H1 (cell line): Measurements from ENCODE around the gene RRAS. TPM values are rescaled to one million over a fixed set of nuclear protein-coding genes. Genes with fewer than 3 reads are reported as not detected.
A peak's percentile ranks its signal among the peaks of the same experiment; 100 is the strongest.

Source experiments
- CTCF ChIA-PET: fragments of 300-600 bp; sonication (Branson Sonifier 250); formaldehyde crosslinking; loops from one replicate; lab custom pipeline; 2021; ENCODE audit not compliant: partially characterized antibody; lab: Charles Lee
- POLR2A ChIA-PET: fragments of 300-600 bp; sonication (Branson Sonifier 250); formaldehyde crosslinking; loops from one replicate; lab custom pipeline; 2021; ENCODE audit warnings: inconsistent platforms; ENCODE audit not compliant: partially characterized antibody; lab: Charles Lee
- DNase-seq, 2 experiments: peaks; one replicate each; pipeline versions ENCODE4 v3.0.0 to v3.0.0-alpha.2; 2010 to 2022; ENCODE audit warnings: low spot score in 2 of 2, low read depth in 1 of 2, mixed read lengths in 1 of 2
- FAIRE-seq: peaks from 2 replicates; lab custom pipeline; 2011; peaks lifted over from hg19 to GRCh38; lab: Jason Lieb, UNC
- H2AFZ ChIP-seq: 2 replicates; pipeline ENCODE4 v1.8.1; 2012; ENCODE audit warnings: low read length, inconsistent platforms
- H2AK5ac ChIP-seq: 2 replicates; pipeline ENCODE4 v1.6.1; 2013; ENCODE audit warnings: low read depth, low read length
- H2BK120ac ChIP-seq: replicated peaks from 2 replicates; pipeline ENCODE3; 2013; ENCODE audit warnings: low read depth, low read length, inconsistent platforms
- H2BK12ac ChIP-seq: 2 replicates; pipeline ENCODE4 v1.6.1; 2013; ENCODE audit warnings: low read depth, low read length
- H2BK15ac ChIP-seq: 2 replicates; pipeline ENCODE4 v1.6.1; 2013; ENCODE audit warnings: low read length
- H2BK20ac ChIP-seq: 2 replicates; pipeline ENCODE4 v1.6.1; 2013; ENCODE audit warnings: low read length
- H2BK5ac ChIP-seq: 2 replicates; pipeline ENCODE4 v1.6.1; 2013; ENCODE audit warnings: low read depth, low read length
- H3K14ac ChIP-seq: 2 replicates; pipeline ENCODE4 v1.6.1; 2013; ENCODE audit warnings: inconsistent platforms; ENCODE audit not compliant: insufficient read length
- H3K18ac ChIP-seq: 2 replicates; pipeline ENCODE4 v1.6.1; 2013; ENCODE audit warnings: low read length; ENCODE audit errors: extremely low read depth
- H3K23ac ChIP-seq: 2 replicates; pipeline ENCODE4 v1.6.1; 2013; ENCODE audit warnings: inconsistent platforms; ENCODE audit not compliant: insufficient read length
- H3K23me2 ChIP-seq: 2 replicates; pipeline ENCODE4 v1.6.1; 2013; ENCODE audit warnings: low read depth, low read length
- H3K27ac ChIP-seq: 2 replicates; pipeline ENCODE4 v1.6.1; 2011; ENCODE audit warnings: low read depth, low read length, inconsistent platforms
- H3K27me3 ChIP-seq, 4 experiments: replicated peaks in 1 of 4; 1 replicate in 1 of 4; 2 replicates in 3 of 4; pipeline versions ENCODE4 v1.6.1 to v1.8.1; 2011 to 2013; ENCODE audit warnings: low read length in 3 of 4, mild to moderate bottlenecking in 3 of 4, inconsistent platforms in 2 of 4, mixed read lengths in 2 of 4, moderate library complexity in 1 of 4; ENCODE audit not compliant: control insufficient read depth in 3 of 4, insufficient read depth in 3 of 4; ENCODE audit errors: extremely low read depth in 1 of 4
- H3K36me3 ChIP-seq, 4 experiments: 2 replicates each; pipeline versions ENCODE4 v1.6.1 to v1.8.1; 2011 to 2013; ENCODE audit warnings: mild to moderate bottlenecking in 4 of 4, low read length in 3 of 4, moderate library complexity in 2 of 4, control low read depth in 1 of 4, inconsistent platforms in 1 of 4; ENCODE audit not compliant: insufficient read depth in 4 of 4, control insufficient read depth in 2 of 4
- H3K4ac ChIP-seq: replicated peaks from 2 replicates; pipeline ENCODE3; 2013; ENCODE audit warnings: low read length, low read depth, mixed read lengths, inconsistent platforms; ENCODE audit not compliant: insufficient read length
- H3K4me1 ChIP-seq, 4 experiments: replicated peaks in 1 of 4; 1 replicate in 1 of 4; 2 replicates in 3 of 4; pipeline versions ENCODE4 v1.6.1 to v1.8.1; 2011 to 2013; ENCODE audit warnings: low read length in 3 of 4, inconsistent platforms in 2 of 4, mixed read lengths in 1 of 4; ENCODE audit not compliant: insufficient read depth in 4 of 4, control insufficient read depth in 3 of 4
- H3K4me2 ChIP-seq, 2 experiments: 2 replicates each; pipeline versions ENCODE4 v1.6.1 to v1.8.1; 2011 to 2013; ENCODE audit warnings: low read depth in 2 of 2, low read length in 2 of 2, control low read depth in 1 of 2, inconsistent platforms in 1 of 2, mild to moderate bottlenecking in 1 of 2; ENCODE audit not compliant: insufficient read depth in 1 of 2
- H3K4me3 ChIP-seq, 4 experiments: fragments of 200-600, 300-600 bp in 1 of 4; sonication (generic), shearing (Covaris generic), sonication (Bioruptor Twin) in 1 of 4; 2 replicates each; pipeline versions ENCODE4 v1.5.1 to v1.8.1; 2011 to 2016; ENCODE audit warnings: low read length in 4 of 4, low read depth in 3 of 4, control low read depth in 2 of 4, inconsistent platforms in 2 of 4, mild to moderate bottlenecking in 2 of 4, mixed read lengths in 1 of 4, moderate library complexity in 1 of 4; ENCODE audit not compliant: insufficient read depth in 2 of 4; ENCODE audit errors: extremely low read depth in 1 of 4
- H3K56ac ChIP-seq: replicated peaks from 2 replicates; pipeline ENCODE3; 2013; ENCODE audit warnings: low read depth, mild to moderate bottlenecking, mixed read lengths, low read length, inconsistent platforms; ENCODE audit not compliant: insufficient read length
- H3K79me1 ChIP-seq: 2 replicates; pipeline ENCODE4 v1.6.1; 2013; ENCODE audit warnings: low read depth, low read length, control low read depth
- H3K79me2 ChIP-seq, 2 experiments: 2 replicates each; pipeline versions ENCODE4 v1.6.1 to v1.8.1; 2012 to 2013; ENCODE audit warnings: low read length in 2 of 2, mild to moderate bottlenecking in 2 of 2, inconsistent platforms in 1 of 2; ENCODE audit not compliant: insufficient read depth in 2 of 2, control insufficient read depth in 1 of 2
- H3K9ac ChIP-seq, 4 experiments: replicated peaks in 1 of 4; 1 replicate in 1 of 4; 2 replicates in 3 of 4; pipeline versions ENCODE4 v1.6.1 to v1.8.1; 2011 to 2013; ENCODE audit warnings: low read depth in 3 of 4, low read length in 3 of 4, control low read depth in 2 of 4, mild to moderate bottlenecking in 2 of 4, moderate library complexity in 2 of 4, inconsistent platforms in 1 of 4; ENCODE audit errors: extremely low read depth in 1 of 4
- H3K9me3 ChIP-seq, 2 experiments: 2 replicates each; pipeline versions ENCODE4 v1.6.1 to v1.8.1; 2012 to 2013; ENCODE audit warnings: mild to moderate bottlenecking in 2 of 2, moderate library complexity in 2 of 2, control low read depth in 1 of 2, inconsistent platforms in 1 of 2, low read depth in 1 of 2, low read length in 1 of 2, mixed read lengths in 1 of 2; ENCODE audit not compliant: insufficient read depth in 2 of 2
- H4K20me1 ChIP-seq, 2 experiments: replicated peaks in 1 of 2; 2 replicates each; pipeline versions ENCODE3 to v1.8.1; 2011 to 2013; ENCODE audit warnings: inconsistent platforms in 2 of 2, low read length in 2 of 2, mild to moderate bottlenecking in 1 of 2; ENCODE audit not compliant: insufficient read depth in 2 of 2, control insufficient read depth in 1 of 2
- H4K5ac ChIP-seq: 2 replicates; pipeline ENCODE4 v1.6.1; 2013; ENCODE audit warnings: low read length, low read depth, mixed read lengths, inconsistent platforms; ENCODE audit not compliant: insufficient read length
- H4K8ac ChIP-seq: 2 replicates; pipeline ENCODE4 v1.8.0; 2013; ENCODE audit warnings: mild to moderate bottlenecking, moderate library complexity, low read length, inconsistent platforms; ENCODE audit not compliant: insufficient read depth; ENCODE audit errors: extremely low read depth
- H4K91ac ChIP-seq: replicated peaks from 2 replicates; pipeline ENCODE3; 2013; ENCODE audit warnings: low read length, mixed read lengths, inconsistent platforms; ENCODE audit not compliant: insufficient read length
- CEBPB ChIP-seq: IDR thresholded peaks from 2 replicates; pipeline ENCODE4 v1.6.1; 2012; ENCODE audit warnings: low read depth, low read length
- CTBP2 ChIP-seq: IDR thresholded peaks from 2 replicates; pipeline ENCODE4 v1.7.0; 2011; ENCODE audit warnings: borderline replicate concordance, mild to moderate bottlenecking, moderate library complexity, mixed read lengths, low read length; ENCODE audit not compliant: insufficient read depth, insufficient read length
- GABPA ChIP-seq: IDR thresholded peaks from 2 replicates; pipeline ENCODE4 v1.6.1; 2011; ENCODE audit warnings: mild to moderate bottlenecking, low read length, moderate library complexity, borderline replicate concordance; ENCODE audit not compliant: insufficient read depth
- HDAC2 ChIP-seq, 2 experiments: fragments of 300-600 bp in 1 of 2; sonication (generic) in 1 of 2; IDR thresholded peaks; 2 replicates each; pipeline ENCODE4 v1.6.1; 2011 to 2012; ENCODE audit warnings: low read depth in 2 of 2, low read length in 2 of 2, mild to moderate bottlenecking in 2 of 2, moderate library complexity in 2 of 2, borderline replicate concordance in 1 of 2, inconsistent platforms in 1 of 2
- KDM5A ChIP-seq: fragments of 200-600 bp; IDR thresholded peaks from 2 replicates; pipeline ENCODE4 v1.7.1; 2012; ENCODE audit warnings: mild to moderate bottlenecking, low read length, inconsistent platforms, mixed read lengths
- RAD21 ChIP-seq, 2 experiments: IDR thresholded peaks in 1 of 2; conservative IDR thresholded peaks in 1 of 2; 2 replicates each; pipeline ENCODE4 v1.6.1; 2011; ENCODE audit warnings: low read depth in 2 of 2, low read length in 2 of 2, improper control_type of control experiment in 1 of 2, inconsistent platforms in 1 of 2, mild to moderate bottlenecking in 1 of 2, moderate library complexity in 1 of 2
- SIN3A ChIP-seq, 2 experiments: IDR thresholded peaks in 1 of 2; conservative IDR thresholded peaks in 1 of 2; 2 replicates each; pipeline ENCODE4 v1.6.1; 2011 to 2012; ENCODE audit warnings: low read length in 2 of 2, improper control_type of control experiment in 1 of 2, low read depth in 1 of 2, mild to moderate bottlenecking in 1 of 2
- SIRT6 ChIP-seq: IDR thresholded peaks from one replicate; pipeline ENCODE4 v1.7.1; 2012; ENCODE audit warnings: low read length, inconsistent platforms
- TAF1 ChIP-seq: IDR thresholded peaks from 2 replicates; pipeline ENCODE4 v1.6.1; 2011; ENCODE audit warnings: mild to moderate bottlenecking, low read depth, low read length
- YY1 ChIP-seq: IDR thresholded peaks from 2 replicates; pipeline ENCODE4 v1.6.1; 2011; ENCODE audit warnings: low read depth, mild to moderate bottlenecking, low read length
- ZNF274 ChIP-seq: IDR thresholded peaks from 2 replicates; pipeline ENCODE4 v1.7.0; 2012; ENCODE audit warnings: low read length, borderline replicate concordance; ENCODE audit errors: extremely low read depth
- WGBS, 2 experiments: shearing (Covaris generic) in 1 of 2; methylation state at CpG; one replicate each; pipeline versions ENCODE4 v1.1.6 to v1.1.7; 2013 to 2015; ENCODE audit warnings: low lambda C conversion rate in 2 of 2, mixed read lengths in 2 of 2, inconsistent platforms in 1 of 2, low coverage in 1 of 2, missing lambda C conversion rate in 1 of 2; ENCODE audit not compliant: insufficient replicate concordance in 2 of 2, insufficient coverage in 1 of 2, insufficient read length in 1 of 2; ENCODE audit errors: extremely low coverage in 1 of 2, missing lambda C conversion rate in 1 of 2; 5-methylcytosine and 5-hydroxymethylcytosine counted together
- polyA plus RNA-seq, 7 experiments: library from polyadenylated mRNA; depleted of rRNA in 3 of 7; stranded (reverse) in 5 of 7; unstranded in 2 of 7; fragments of >200 nt in 5 of 7; fragments of 200-250 nt in 2 of 7; gene quantifications; 1 replicate in 5 of 7; 2 replicates in 1 of 7; 4 replicates in 1 of 7; pipeline versions ENCODE4 v1.2.1 to v1.2.3, GENCODE V29; 2011 to 2013; ENCODE audit warnings: missing spikeins in 2 of 7, mixed read lengths in 2 of 7
- total RNA-seq: library from RNA; stranded (reverse); fragmentation: NEBNext Ultra II Directional; extraction: Animal tissue kit (Norgen Biotek cat#: 25700); gene quantifications from 2 replicates; pipeline ENCODE4 v1.2.1, GENCODE V29; 2021

The RRAS gene
- total and polyA plus RNA-seq, 2 of the 8 experiments (the other 6 are each of a cell fraction or from before 2014, with no cell fraction given) = 17.7 to 49.1 TPM

GRCh38 chr19:49642492-49643035 is 2.6 kb upstream of the RRAS start:
- H3K23me2 ChIP-seq = peaks cover 7% of the 10 kb centered on the region
- H2BK15ac ChIP-seq = no peak overlapping the region
- H4K91ac ChIP-seq = no peak overlapping the region
- no peak overlapping the region for H2BK20ac ChIP-seq
- H3K56ac ChIP-seq = peak overlapping the region; percentile 74
- TF ChIP-seq TAF1 (0 out of 2 replicates have a peak, but pooled peaks have one; percentile 1), HDAC2 (IDR thresholded peaks at IDR 0.05; ENCODE audit: borderline replicate concordance in 1 of 2, low read depth in 2 of 2, low read length in 2 of 2) (no peak), GABPA (no peak), YY1 (no peak), SIN3A (conservative IDR thresholded peaks at IDR 0.05 in 1 of 2, IDR thresholded peaks at IDR 0.05 in 1 of 2; ENCODE audit: low read depth in 1 of 2, low read length in 2 of 2) (0 out of 4 replicates have a peak, but pooled peaks have one; percentile 17 to 23), KDM5A (0 out of 2 replicates have a peak, but pooled peaks have one; percentile 35), CTBP2 (no peak), RAD21 (IDR thresholded peaks at IDR 0.05 in 1 of 2, conservative IDR thresholded peaks at IDR 0.05 in 1 of 2; ENCODE audit: low read depth in 2 of 2, low read length in 2 of 2) (peak in 1 of 2 experiments; percentile 15; a peak in 1 of 4 replicates), ZNF274 (no peak), SIRT6 (no peak), CEBPB (no peak)
- peak overlapping the region; percentile 69 to 87 for H3K4me2 ChIP-seq
- peak overlapping the region; percentile 93 for H2BK5ac ChIP-seq
- H3K4me1 ChIP-seq = peaks cover 2 to 15% (median 11%) of the 10 kb centered on the region in 4 experiments
- no peak overlapping the region for H2AFZ ChIP-seq
- FAIRE-seq (no peak), DNase-seq (no peak)
- no peak overlapping the region for H3K14ac ChIP-seq
- 17% methylated on average over 5 of the region's 5 CpGs; no CpG with 5 or more reads in 1 of the 2 experiments for WGBS, 2 experiments
- POLR2A ChIA-PET = interaction anchor here (0.6 to 50.7 kb wide), 9 partner anchors 17 to 213 kb away, joined by 3 to 840 read pairs (median 6); partner anchors contain the start of genes BCL2L12, IRF3, PRMT1 and PRR12
- H3K9me3 ChIP-seq = no peaks in the 10 kb centered on the region
- H2BK12ac ChIP-seq = no peak overlapping the region
- H3K79me1 ChIP-seq = peaks cover 17% of the 10 kb centered on the region
- no peak overlapping the region for H2BK120ac ChIP-seq
- CTCF ChIA-PET = interaction anchor here (1.3 to 2.9 kb wide), 7 partner anchors 15 to 588 kb away, joined by 3 to 14 read pairs (median 5); partner anchors contain the start of genes BCL2L12 and IRF3
- H3K9ac ChIP-seq = peak overlapping the region; percentile 90 to 99 (median 92)
- peak overlapping the region; percentile 85 to 100 (median 97) for H3K4me3 ChIP-seq
- H3K18ac ChIP-seq = peak overlapping the region; percentile 60
- H3K36me3 ChIP-seq = peaks cover 0 to 12% (median 9%) of the 10 kb centered on the region in 4 experiments; a peak in 5 of 8 replicates
- no peak overlapping the region for H3K23ac ChIP-seq
- peak overlapping the region; percentile 81; the same call in 1 of the 2 replicates for H4K8ac ChIP-seq
- H3K27ac ChIP-seq = peak overlapping the region; percentile 91
- H2AK5ac ChIP-seq = peak overlapping the region; percentile 90; the same call in 1 of the 2 replicates
- H3K27me3 ChIP-seq = no peaks in the 10 kb centered on the region
- H4K5ac ChIP-seq = peak overlapping the region; percentile 88
- H4K20me1 ChIP-seq = peaks cover 3 to 21% of the 10 kb centered on the region in 2 experiments
- peak overlapping the region; percentile 13 for H3K4ac ChIP-seq
- H3K79me2 ChIP-seq = peaks cover 10 to 32% of the 10 kb centered on the region in 2 experiments
